IMR-90 (cell line): ENCODE data around the gene DVL1. TPM values are rescaled to one million over a fixed set of nuclear protein-coding genes. Genes with fewer than 3 reads are reported as not detected.

Source experiments
- ATAC-seq: fragments of 200-7000 bp; cut with Tn5 transposase; 2 replicates; pipeline ENCODE4 v1.9.1; 2020; ENCODE audit warnings: low read depth, mild to moderate bottlenecking, moderate library complexity
- BruUV-seq: library from RNA; stranded (reverse); fragments of 400-500 nt; replicated peaks from 2 replicates; lab custom pipeline; 2021; lab: Mats Ljungman, UMichigan
- CTCF ChIA-PET: fragments of 300-600 bp; formaldehyde crosslinking; extraction: SDS; loops from one replicate; lab custom pipeline; 2021; ENCODE audit warnings: antibody characterized with exemption; lab: Yijun Ruan, JAX
- POLR2A ChIA-PET: fragments of 300-600 bp; sonication (Branson Sonifier 250); formaldehyde crosslinking; loops from one replicate; lab custom pipeline; 2022; ENCODE audit warnings: antibody characterized with exemption; ENCODE audit not compliant: unreplicated experiment; lab: Charles Lee
- DNase-seq: peaks from one replicate; pipeline ENCODE4 v3.0.0; 2013
- H2AFZ ChIP-seq: replicated peaks from 2 replicates; pipeline ENCODE3; 2013; ENCODE audit warnings: low read length, mild to moderate bottlenecking; ENCODE audit not compliant: poor library complexity
- H2AK5ac ChIP-seq: 2 replicates; pipeline ENCODE4 v1.6.1; 2013; ENCODE audit warnings: low read depth, low read length, inconsistent platforms
- H2AK9ac ChIP-seq: replicated peaks from 2 replicates; pipeline ENCODE3; 2013; ENCODE audit warnings: mild to moderate bottlenecking, low read depth, low read length, moderate library complexity; ENCODE audit not compliant: poor library complexity
- H2BK120ac ChIP-seq: 2 replicates; pipeline ENCODE4 v1.6.1; 2013; ENCODE audit warnings: low read depth, low read length, inconsistent platforms
- H2BK15ac ChIP-seq: 3 replicates; pipeline ENCODE4 v1.6.1; 2013; ENCODE audit warnings: low read depth, low read length, inconsistent platforms
- H2BK20ac ChIP-seq: 2 replicates; pipeline ENCODE4 v1.6.1; 2013; ENCODE audit warnings: low read depth, mild to moderate bottlenecking, inconsistent platforms, low read length, moderate library complexity
- H2BK5ac ChIP-seq: 2 replicates; pipeline ENCODE4 v1.6.1; 2013; ENCODE audit warnings: mild to moderate bottlenecking, low read depth, low read length, inconsistent platforms; ENCODE audit not compliant: poor library complexity, severe bottlenecking
- H3K14ac ChIP-seq: replicated peaks from 2 replicates; pipeline ENCODE4 v1.6.1; 2013; ENCODE audit warnings: low read depth, low read length, inconsistent platforms
- H3K18ac ChIP-seq: 2 replicates; pipeline ENCODE4 v1.6.1; 2013; ENCODE audit warnings: low read depth, low read length, control low read depth
- H3K23ac ChIP-seq: 2 replicates; pipeline ENCODE4 v1.6.1; 2013; ENCODE audit warnings: low read depth, low read length, inconsistent platforms
- H3K27ac ChIP-seq: 2 replicates; pipeline ENCODE4 v1.5.1; 2013; ENCODE audit warnings: mild to moderate bottlenecking, control low read depth, low read length; ENCODE audit not compliant: insufficient read depth
- H3K27me3 ChIP-seq: 2 replicates; pipeline ENCODE4 v1.6.1; 2013; ENCODE audit warnings: low read length; ENCODE audit not compliant: control insufficient read depth, insufficient read depth
- H3K36me3 ChIP-seq: 2 replicates; pipeline ENCODE4 v1.6.1; 2013; ENCODE audit warnings: low read length, mixed read lengths; ENCODE audit not compliant: control insufficient read depth, insufficient read depth
- H3K4ac ChIP-seq: 2 replicates; pipeline ENCODE4 v1.6.1; 2013; ENCODE audit warnings: low read depth, low read length, inconsistent platforms
- H3K4me1 ChIP-seq: 2 replicates; pipeline ENCODE4 v1.6.1; 2013; ENCODE audit warnings: low read length, mixed read lengths; ENCODE audit not compliant: control insufficient read depth, insufficient read depth
- H3K4me2 ChIP-seq: 2 replicates; pipeline ENCODE4 v1.6.1; 2013; ENCODE audit warnings: low read depth, mild to moderate bottlenecking, control low read depth, low read length, moderate library complexity
- H3K4me3 ChIP-seq: 2 replicates; pipeline ENCODE4 v1.5.1; 2013; ENCODE audit warnings: low read depth, mild to moderate bottlenecking, control low read depth, low read length, moderate library complexity; ENCODE audit not compliant: insufficient read depth
- H3K56ac ChIP-seq: 2 replicates; pipeline ENCODE4 v1.6.1; 2013; ENCODE audit warnings: low read length, inconsistent platforms; ENCODE audit not compliant: insufficient read depth; ENCODE audit errors: extremely low read depth
- H3K79me1 ChIP-seq, 2 experiments: 2 replicates each; pipeline ENCODE4 v1.6.1; 2013; ENCODE audit warnings: low read length in 2 of 2, inconsistent platforms in 1 of 2, low read depth in 1 of 2
- H3K9ac ChIP-seq: 2 replicates; pipeline ENCODE4 v1.6.1; 2013; ENCODE audit warnings: low read depth, low read length, control low read depth
- H3K9me1 ChIP-seq: 2 replicates; pipeline ENCODE4 v1.6.1; 2013; ENCODE audit warnings: low read length, inconsistent platforms; ENCODE audit not compliant: insufficient read depth
- H3K9me3 ChIP-seq: 2 replicates; pipeline ENCODE4 v1.6.1; 2013; ENCODE audit warnings: low read length; ENCODE audit not compliant: control insufficient read depth, insufficient read depth
- H4K20me1 ChIP-seq: 2 replicates; pipeline ENCODE4 v1.6.1; 2013; ENCODE audit warnings: low read length, inconsistent platforms; ENCODE audit not compliant: insufficient read depth
- H4K5ac ChIP-seq: 2 replicates; pipeline ENCODE4 v1.6.1; 2013; ENCODE audit warnings: mild to moderate bottlenecking, low read depth, low read length, control low read depth
- H4K8ac ChIP-seq, 2 experiments: 2 replicates each; pipeline ENCODE4 v1.6.1; 2013; ENCODE audit warnings: low read depth in 2 of 2, low read length in 2 of 2, control low read depth in 1 of 2, inconsistent platforms in 1 of 2
- H4K91ac ChIP-seq: 2 replicates; pipeline ENCODE4 v1.6.1; 2013; ENCODE audit warnings: low read depth, low read length, inconsistent platforms; ENCODE audit not compliant: insufficient read depth
- CTCF ChIP-seq: conservative IDR thresholded peaks from 2 replicates; pipeline ENCODE4 v1.5.1; 2012; ENCODE audit warnings: mild to moderate bottlenecking, low read depth, low read length, improper control_type of control experiment
- POLR2A ChIP-seq: IDR thresholded peaks from 2 replicates; pipeline ENCODE4 v1.6.1; 2012; ENCODE audit warnings: mild to moderate bottlenecking, low read depth, low read length
- WGBS, 2 experiments: methylation state at CpG; one replicate each; pipeline versions ENCODE4 v1.1.5 to v1.1.7; 2013; ENCODE audit warnings: missing lambda C conversion rate in 2 of 2; ENCODE audit not compliant: insufficient read length in 1 of 2; ENCODE audit errors: extremely low coverage in 2 of 2; 5-methylcytosine and 5-hydroxymethylcytosine counted together
- dilution Hi-C: fragments of 300-500 bp; cut with HindIII; formaldehyde crosslinking; loops from one replicate; pipeline ENCODE4 v1.14.3; 2018; ENCODE audit warnings: low sequenced_read_pairs; ENCODE audit not compliant: unreplicated experiment
- in situ Hi-C: fragments of 300-500 bp; cut with MboI; formaldehyde crosslinking; loops from 3 replicates; pipeline ENCODE4 v1.14.3; 2019; ENCODE audit warnings: low sequenced_read_pairs, inconsistent platforms, mixed read lengths
- intact Hi-C: fragments of 100-400 bp; cut with micrococcal nuclease; formaldehyde crosslinking; loops from 2 replicates; pipeline ENCODE4 v1.10.0; 2022
- polyA plus RNA-seq, 3 experiments: library from polyadenylated mRNA; depleted of rRNA; stranded (reverse); fragments of >200 nt; gene quantifications; 2 replicates each; pipeline ENCODE4 v1.2.3, GENCODE V29; 2012; ENCODE audit warnings: low replicate concordance in 1 of 3
- total RNA-seq: library from RNA; depleted of rRNA; stranded (reverse); fragments of >200 nt; gene quantifications from 2 replicates; pipeline ENCODE4 v1.2.3, GENCODE V29; 2012

DVL1 gene
- total and polyA plus RNA-seq, 2 of the 4 experiments (the other 2 are of a cell fraction), result 27.2 to 35.9 TPM

DNA sequence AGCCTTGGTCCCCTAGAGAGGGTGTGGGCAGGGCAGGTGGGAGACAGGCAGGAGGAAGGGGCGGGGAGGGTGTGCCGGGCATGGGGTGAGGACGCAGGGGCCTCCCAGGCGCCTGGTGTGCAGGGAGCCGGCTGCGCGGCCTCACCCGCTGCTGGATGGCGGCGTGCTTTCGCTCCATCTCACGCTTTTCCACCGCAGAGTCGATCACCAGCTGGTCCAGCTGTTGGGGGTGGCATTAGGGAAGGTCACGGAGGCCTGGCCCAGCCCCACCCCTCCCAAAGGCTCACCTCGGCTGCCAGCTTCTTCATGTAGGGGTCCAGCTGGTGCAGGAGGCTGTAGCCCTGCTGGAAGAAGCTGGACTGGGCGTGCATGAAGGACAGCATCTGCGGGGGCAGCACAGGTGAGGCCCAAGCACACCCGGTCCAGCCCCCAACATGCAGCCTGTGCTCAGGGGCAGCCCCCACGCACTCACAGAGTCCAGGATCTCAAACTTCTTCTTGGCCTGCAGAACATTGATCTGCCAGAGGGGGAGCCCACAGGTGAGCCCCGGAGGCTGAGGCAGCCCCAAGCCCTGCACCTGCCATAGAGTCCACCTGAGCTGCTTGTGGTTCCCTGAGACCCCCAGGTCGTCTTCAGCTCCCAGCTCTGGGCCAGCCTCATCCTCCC is 49.4 kb downstream of the DVL1 start:
- Histone ChIP-seq H4K91ac (no peak overlapping the region), H3K56ac (no peak overlapping the region), H3K4me1 (peaks cover 6% of the 10 kb centered on the region), H2BK20ac (no peak overlapping the region), H3K9me1 (no peaks in the 10 kb centered on the region), H3K27me3 (no peaks in the 10 kb centered on the region), H4K20me1 (peaks cover 33% of the 10 kb centered on the region), H4K5ac (no peak overlapping the region), H2BK120ac (no peak overlapping the region), H3K23ac (no peak overlapping the region), H3K18ac (no peak overlapping the region), H2AFZ (no peak overlapping the region), H2BK15ac (no peak overlapping the region), H2AK9ac (no peak overlapping the region), H2AK5ac (no peak overlapping the region), H4K8ac (no peak overlapping the region), H3K79me1 (peaks cover 3 to 30% of the 10 kb centered on the region in 2 experiments; a peak in 3 of 4 replicates), H3K9me3 (no peaks in the 10 kb centered on the region), H3K14ac (no peak overlapping the region), H2BK5ac (no peak overlapping the region), H3K4me3 (no peak overlapping the region), H3K4ac (no peak overlapping the region), H3K36me3 (peaks cover 29% of the 10 kb centered on the region), H3K4me2 (no peak overlapping the region), H3K27ac (no peak overlapping the region), H3K9ac (no peak overlapping the region)
- 90% methylated on average over 4 of the region's 22 CpGs; no CpG with 5 or more reads in 1 of the 2 experiments for WGBS, 2 experiments
- dilution Hi-C loops (no loop called here), in situ Hi-C loops (no loop called here), intact Hi-C loops (no loop called here)
- ATAC-seq (no peak), DNase-seq (no peak)
- ChIA-PET CTCF (interaction anchor here (0.6 kb wide), 1 partner anchor 287 kb away, joined by 4 read pairs; no protein-coding TSS in a partner anchor), POLR2A (interaction anchor here (0.6 kb wide), 1 partner anchor 10 kb away, joined by 4 read pairs; no protein-coding TSS in a partner anchor)
- BruUV-seq, result no TSS peak
- TF ChIP-seq CTCF, result peak; percentile 13; the same call in 1 of the 2 replicates
- TF ChIP-seq POLR2A, result no peak
